HUDEP-2 (cell line): ENCODE data around the gene UBE4A.

Experiments
- DNase-seq, 76 experiments: peaks; one replicate each; lab custom pipeline; 2025; ENCODE audit not compliant: unreplicated experiment in 76 of 76; lab: John Stamatoyannopoulos, UW

The UBE4A gene

GRCh38 chr11:118341815-118342489 is 17.4 kb upstream of the UBE4A start:
- no peak for DNase-seq

DNA sequence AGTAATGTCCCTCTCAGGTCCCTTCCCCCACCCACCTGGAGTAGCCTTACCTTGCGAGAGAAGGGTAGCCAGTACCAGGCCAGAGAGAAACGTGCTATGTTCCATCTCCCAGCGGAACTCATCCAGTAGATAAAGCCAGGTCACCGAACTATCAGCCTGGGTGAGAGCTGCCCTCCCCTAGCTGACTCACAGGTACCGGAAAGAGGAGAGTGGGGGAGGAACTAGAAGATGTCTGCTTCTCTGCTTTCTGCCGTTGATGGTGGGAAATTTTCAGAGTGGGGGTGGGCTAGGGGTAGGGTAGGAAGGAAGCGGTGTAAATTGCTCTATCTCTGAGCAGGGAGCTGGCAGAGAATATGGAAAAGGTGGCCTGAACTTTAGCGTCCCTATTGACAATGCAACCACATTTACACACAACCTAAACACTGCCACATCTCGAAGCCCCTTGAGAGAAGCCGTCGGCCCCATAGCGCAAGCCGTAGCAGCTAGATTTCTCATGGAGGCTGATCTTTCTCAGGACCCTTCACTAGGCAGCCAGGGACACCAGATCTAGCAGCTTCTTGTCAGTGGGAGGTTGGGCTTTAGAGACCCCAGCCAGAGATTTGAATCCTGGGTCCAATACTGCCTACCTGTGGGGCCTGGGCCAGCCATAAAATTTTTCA is 16.8 kb upstream of the UBE4A start, which contains the start of gene CD3D:
Gene CD3D, minus strand, starts transcription at position 203 of the 659 bp plus-strand sequence. Its CDS starts 98 bp downstream, at position 105.
- peak in 1 of 76 experiments; percentile 3 for DNase-seq

DNA sequence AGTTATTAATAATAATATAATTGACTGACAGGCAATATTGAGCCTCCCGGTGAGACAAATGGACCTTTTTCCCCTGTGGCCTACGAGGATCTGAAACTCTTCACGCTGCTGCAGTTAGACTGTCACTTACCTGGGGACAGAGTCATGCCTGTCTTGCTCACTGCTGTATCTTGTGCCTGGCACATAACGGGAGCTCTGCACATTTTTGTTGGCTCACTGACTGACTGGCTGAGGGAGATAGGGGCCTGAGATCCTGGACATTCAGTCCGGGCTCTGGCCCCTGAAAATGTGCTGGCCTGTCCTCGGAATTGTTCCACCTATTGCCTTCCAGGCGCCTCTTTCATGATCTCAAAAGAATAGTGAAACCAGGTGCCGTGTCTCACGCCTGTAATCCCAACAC is 16.2 kb upstream of the UBE4A start:
- DNase-seq = no peak

DNA sequence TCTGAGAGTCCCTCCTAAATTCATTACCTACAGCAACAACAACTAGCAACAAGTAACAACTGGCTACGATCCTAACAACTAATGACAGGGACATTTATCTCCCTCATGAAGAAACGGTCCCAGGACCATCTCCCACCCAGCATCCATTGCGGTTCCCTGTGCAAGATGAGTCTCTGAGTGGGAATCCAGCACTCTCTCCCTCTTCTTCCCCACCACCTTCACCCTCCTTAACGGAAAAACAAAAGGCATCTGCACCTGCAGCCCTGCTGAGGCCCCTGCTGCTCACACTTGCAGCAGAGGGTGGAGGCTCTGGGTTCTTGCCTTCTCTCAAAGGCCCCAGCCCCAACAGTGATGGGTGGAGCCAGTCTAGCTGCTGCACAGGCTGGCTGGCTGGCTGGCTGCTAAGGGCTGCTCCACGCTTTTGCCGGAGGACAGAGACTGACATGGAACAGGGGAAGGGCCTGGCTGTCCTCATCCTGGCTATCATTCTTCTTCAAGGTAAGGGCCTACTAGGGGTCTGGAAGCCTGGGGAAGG is 15.4 kb upstream of the UBE4A start, which contains the start of gene CD3G:
Gene CD3G, plus strand, starts transcription at position 364 of the 535 bp plus-strand sequence. Its CDS starts 80 bp downstream, at position 444.
- DNase-seq = no peak

- DNase-seq = no peak
Observed at GRCh38 chr11:118349475-118349874, 9.9 kb upstream of the UBE4A start.

- peak in 9 of 76 experiments; percentile 1 to 24 (median 10) for DNase-seq
Observed at GRCh38 chr11:118353084-118353710, 6.2 kb upstream of the UBE4A start.

DNA sequence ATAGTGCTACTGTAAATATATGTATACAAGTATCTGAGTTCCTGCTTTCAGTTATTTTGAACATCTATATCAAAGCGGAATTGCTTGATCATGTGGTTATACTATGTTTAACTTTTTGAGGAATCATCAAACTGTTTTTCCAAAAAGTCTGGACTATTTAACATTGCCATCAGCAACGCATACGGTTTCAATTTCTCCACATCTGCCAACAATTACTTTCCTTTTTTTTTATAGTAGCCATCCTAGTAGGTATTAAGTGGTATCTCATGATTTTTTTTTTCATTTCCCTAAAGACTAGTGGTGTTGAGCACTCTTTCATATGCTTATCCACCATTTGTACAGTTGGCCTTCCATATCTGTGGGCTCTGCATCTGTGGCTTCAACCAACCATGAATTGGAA is 1.3 kb upstream of the UBE4A start:
- no peak for DNase-seq

DNA sequence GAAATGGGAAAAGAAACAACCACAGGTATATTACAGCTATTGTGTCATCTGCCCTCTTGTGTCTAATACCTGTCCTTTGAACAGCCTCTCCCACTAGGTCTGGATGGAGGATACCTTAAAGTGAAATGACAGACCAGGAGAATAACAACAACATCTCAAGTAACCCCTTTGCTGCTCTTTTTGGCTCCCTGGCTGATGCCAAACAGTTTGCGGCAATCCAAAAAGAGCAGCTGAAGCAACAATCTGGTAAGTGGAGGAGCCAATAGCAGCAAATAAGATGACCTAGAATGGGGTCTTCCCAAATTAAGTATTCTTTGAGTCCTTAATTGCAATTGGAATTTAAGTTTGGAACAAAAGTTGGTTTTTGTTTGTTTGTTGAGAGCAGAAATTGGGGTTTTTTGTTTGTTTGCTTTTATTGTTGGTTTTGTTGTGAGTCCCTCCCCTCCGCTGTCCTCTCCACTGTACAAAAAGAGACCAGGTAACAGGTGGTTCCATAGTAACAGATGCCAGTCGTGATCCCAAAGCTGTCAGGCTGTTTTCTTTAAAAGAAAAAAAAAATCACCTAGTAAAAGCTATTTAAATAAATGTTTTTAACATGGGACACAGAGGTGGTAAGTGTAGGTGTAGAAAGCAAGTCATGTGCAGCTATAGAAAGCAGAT is 5.7 kb downstream of the UBE4A start:
- no peak for DNase-seq

GRCh38 chr11:118366287-118366686 is 6.9 kb downstream of the UBE4A start:
- DNase-seq = no peak

DNA sequence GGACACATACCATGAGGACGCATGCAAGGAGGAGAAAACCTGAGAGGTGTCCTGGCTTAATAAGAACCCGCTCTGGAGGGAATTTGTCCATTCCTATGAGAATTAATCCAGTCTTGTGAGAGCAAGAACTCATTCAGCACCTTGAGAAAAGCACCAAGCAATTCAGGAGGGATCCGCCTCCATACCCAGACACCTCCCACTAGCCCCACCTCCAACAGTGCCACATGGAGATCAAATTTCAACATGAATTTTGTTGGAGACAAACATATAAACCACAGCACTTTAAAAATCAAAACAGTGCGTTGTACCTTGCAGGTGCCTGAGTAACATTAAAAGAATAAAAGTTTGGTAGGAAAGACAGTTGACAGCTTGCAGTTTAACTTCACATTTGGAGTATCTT is 11.4 kb downstream of the UBE4A start:
- no peak for DNase-seq

GRCh38 chr11:118373263-118373662 is 13.9 kb downstream of the UBE4A start:
- DNase-seq = no peak

GRCh38 chr11:118373871-118374270 is 14.5 kb downstream of the UBE4A start:
- DNase-seq = no peak

- DNase-seq = no peak
Observed at GRCh38 chr11:118374729-118375128, 15.3 kb downstream of the UBE4A start.

DNA sequence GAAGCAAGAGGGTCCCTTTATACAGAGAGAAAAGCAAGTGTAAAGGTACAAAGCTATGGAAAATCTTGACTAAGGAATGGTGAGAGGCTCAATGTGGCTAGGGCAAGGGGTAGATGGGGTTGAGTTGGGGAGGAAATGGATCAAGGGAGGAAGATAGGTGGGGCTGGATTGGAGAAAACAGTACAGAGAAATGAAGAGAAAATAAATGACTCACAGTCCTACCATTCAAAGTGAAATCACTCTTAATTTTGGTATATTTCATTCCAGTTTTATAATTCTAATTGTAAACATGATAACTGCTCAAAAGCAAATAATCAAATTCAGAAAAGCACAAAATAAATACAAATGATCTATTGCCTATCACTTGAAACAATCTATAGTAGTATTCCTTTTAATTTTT is 16.6 kb downstream of the UBE4A start:
- no peak for DNase-seq

DNA sequence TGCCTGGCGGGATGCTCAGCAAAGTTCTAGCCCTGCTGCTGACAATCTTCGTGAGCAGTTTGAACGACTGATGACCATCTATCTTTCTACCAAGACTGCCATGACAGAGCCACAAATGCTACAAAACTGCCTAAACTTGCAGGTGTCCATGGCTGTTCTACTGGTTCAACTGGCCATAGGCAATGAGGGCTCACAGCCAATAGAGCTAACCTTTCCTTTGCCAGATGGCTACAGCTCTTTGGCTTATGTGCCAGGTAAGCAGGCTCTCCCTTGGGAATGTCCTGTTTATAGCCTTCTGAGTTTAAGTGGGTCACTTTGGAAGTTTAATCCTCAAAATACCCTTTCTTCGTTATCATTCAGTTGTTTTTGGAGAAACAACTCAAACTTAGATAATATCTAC is 20.1 kb downstream of the UBE4A start:
- no peak for DNase-seq

- DNase-seq = no peak
Observed at GRCh38 chr11:118380571-118380970, 21.2 kb downstream of the UBE4A start.

DNA sequence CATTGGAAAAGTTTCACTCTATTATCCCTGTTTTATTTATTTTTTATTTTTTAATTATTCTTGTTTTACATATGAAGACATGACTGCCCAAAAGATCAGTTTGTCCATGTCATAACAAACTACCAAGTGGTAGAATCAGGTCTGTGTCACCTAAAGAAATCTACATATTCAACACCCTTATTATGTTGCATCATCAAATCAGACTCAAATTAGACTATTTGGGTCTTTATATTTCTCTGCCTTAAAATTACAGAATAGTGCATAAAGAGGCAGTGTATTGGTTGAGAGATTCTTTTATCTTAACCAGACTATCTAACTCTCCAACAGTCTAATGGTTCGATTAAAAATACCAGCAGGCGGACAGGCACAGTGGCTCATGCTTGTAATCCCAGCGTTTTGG is 23.6 kb downstream of the UBE4A start:
- no peak for DNase-seq

- no peak for DNase-seq
Observed at GRCh38 chr11:118383657-118384056, 24.3 kb downstream of the UBE4A start.

- no peak for DNase-seq
Observed at GRCh38 chr11:118396097-118396501, 36.7 kb downstream of the UBE4A start.

DNA sequence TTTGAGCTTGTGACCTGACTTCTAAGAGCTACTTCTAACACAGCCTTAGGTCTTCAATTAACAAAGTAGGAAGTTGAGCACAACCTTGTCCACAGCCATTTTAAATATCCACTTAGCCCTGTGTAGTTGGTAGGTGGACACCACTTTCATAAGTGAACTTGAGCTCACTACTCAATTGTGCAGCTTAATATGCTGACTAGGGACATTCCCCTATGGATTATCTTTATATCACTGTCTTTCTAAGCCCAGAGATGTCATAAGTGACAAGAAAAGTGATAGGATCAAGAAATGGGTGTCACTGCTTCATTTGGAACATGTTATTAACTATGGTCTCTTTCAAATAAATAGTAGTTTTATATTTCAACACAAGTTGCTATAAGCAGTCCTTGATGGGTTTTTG is 38.0 kb downstream of the UBE4A start:
- DNase-seq = no peak
